Gastroesophageal sphincter (tissue), 4 donors: ENCODE measurements around the gene UBE2O. TPM values are rescaled to one million over a fixed set of nuclear protein-coding genes. Genes with fewer than 3 reads are reported as not detected.

Experiments used
- ATAC-seq: fragments of 150-250 bp; one replicate; pipeline ENCODE4 v1.9.1; 2016; ENCODE audit warnings: mild to moderate bottlenecking, moderate library complexity
- H3K27ac ChIP-seq, 4 donors: fragments of 200-600 bp; sonication (generic) in 3 of 4; 1 replicate in 3 of 4; 2 replicates in 1 of 4; pipeline ENCODE4 v1.5.1; 2016 to 2019
- H3K27me3 ChIP-seq: fragments of 200-600 bp; sonication (generic); one replicate; pipeline ENCODE4 v1.5.1; 2019
- H3K36me3 ChIP-seq, 2 donors: fragments of 200-600 bp; sonication (generic); one replicate each; pipeline ENCODE4 v1.5.1; 2019; ENCODE audit warnings: control low read depth in 1 of 2
- H3K4me1 ChIP-seq, 3 donors: fragments of 200-600 bp; sonication (generic); 1 replicate in 2 of 3; 2 replicates in 1 of 3; pipeline ENCODE4 v1.5.1; 2016 to 2019; ENCODE audit warnings: control low read depth in 2 of 3
- H3K4me3 ChIP-seq, 2 donors: fragments of 200-600 bp; sonication (generic); one replicate each; pipeline ENCODE4 v1.5.1; 2019; ENCODE audit warnings: mild to moderate bottlenecking in 1 of 2, moderate library complexity in 1 of 2
- H3K9me3 ChIP-seq, 3 donors: fragments of 200-600 bp; sonication (generic); one replicate each; pipeline ENCODE4 v1.5.1; 2017 to 2019; ENCODE audit warnings: control low read depth in 2 of 3
- CTCF ChIP-seq, 4 experiments: fragments of 200-600 bp in 2 of 4; fragments of 450-650 bp in 2 of 4; sonication (generic) in 1 of 4; IDR thresholded peaks; one replicate each; pipeline ENCODE4 v1.5.1; 2017 to 2019; ENCODE audit warnings: antibody characterized with exemption in 4 of 4, mild to moderate bottlenecking in 2 of 4, moderate library complexity in 2 of 4
- EP300 ChIP-seq: sonication (generic); formaldehyde crosslinking; IDR thresholded peaks from one replicate; pipeline ENCODE4 v1.6.1; 2017; ENCODE audit warnings: antibody characterized with exemption, mild to moderate bottlenecking
- POLR2A ChIP-seq, 2 donors: fragments of 450-650 bp; IDR thresholded peaks; one replicate each; pipeline ENCODE4 v1.6.1; 2017; ENCODE audit warnings: antibody characterized with exemption in 2 of 2, mild to moderate bottlenecking in 2 of 2, moderate library complexity in 1 of 2
- POLR2AphosphoS5 ChIP-seq: sonication (generic); formaldehyde crosslinking; IDR thresholded peaks from one replicate; pipeline ENCODE4 v1.6.1; 2017; ENCODE audit warnings: antibody characterized with exemption
- WGBS, 2 donors: methylation state at CpG; one replicate each; pipeline ENCODE4 v1.1.5; 2018; ENCODE audit warnings: low coverage in 1 of 2; 5-methylcytosine and 5-hydroxymethylcytosine counted together
- total RNA-seq, 4 donors: library from RNA; depleted of rRNA; stranded (reverse); fragments of >200 nt; gene quantifications; one replicate each; pipeline ENCODE4 v1.1.0, GENCODE V29; 2016

The UBE2O gene
- total RNA-seq, 4 donors from 2014 or later = 13.0 to 19.8 (median 15.2) TPM

GRCh38 chr17:76471498-76472257 is 18.7 kb upstream of the UBE2O start:
- no peaks in the 10 kb centered on the region for H3K4me1 ChIP-seq
- TF ChIP-seq EP300 (no peak), CTCF (IDR thresholded peaks at IDR 0.05) (no peak), POLR2A (IDR thresholded peaks at IDR 0.05) (no peak), POLR2AphosphoS5 (no peak)
- WGBS, 2 donors = 80 to 86% methylated on average over 2 to 11 of the region's 35 CpGs
- no peak overlapping the region for H3K27ac ChIP-seq
- H3K27me3 ChIP-seq = no peaks in the 10 kb centered on the region
- no peak for ATAC-seq
- no peak overlapping the region for H3K4me3 ChIP-seq
- peaks cover 0 to 40% of the 10 kb centered on the region in 2 donors for H3K36me3 ChIP-seq
- no peaks in the 10 kb centered on the region for H3K9me3 ChIP-seq

- no peak for ATAC-seq
- Histone ChIP-seq H3K36me3 (peaks cover 0 to 40% of the 10 kb centered on the region in 2 donors), H3K9me3 (no peaks in the 10 kb centered on the region), H3K27me3 (no peaks in the 10 kb centered on the region), H3K27ac (no peak overlapping the region), H3K4me1 (peaks cover 0 to 6% (median 0%) of the 10 kb centered on the region in 3 donors), H3K4me3 (no peak overlapping the region)
- WGBS, 2 donors = 80% methylated on average over 1 of the region's 13 CpGs; no CpG with 5 or more reads in 1 of the 2 donors
- no peak for TF ChIP-seq EP300
- TF ChIP-seq POLR2A (IDR thresholded peaks at IDR 0.05) = no peak
- no peak for TF ChIP-seq POLR2AphosphoS5
- no peak for TF ChIP-seq CTCF (IDR thresholded peaks at IDR 0.05)
These were observed 17.2 kb upstream of the UBE2O start for GRCh38 chr17:76469991-76470739.

- Histone ChIP-seq H3K27me3 (no peaks in the 10 kb centered on the region), H3K27ac (no peak overlapping the region), H3K4me3 (no peak overlapping the region), H3K36me3 (peaks cover 0 to 34% of the 10 kb centered on the region in 2 donors), H3K9me3 (no peaks in the 10 kb centered on the region), H3K4me1 (peaks cover 0 to 6% (median 0%) of the 10 kb centered on the region in 3 donors)
- no peak for TF ChIP-seq POLR2A (IDR thresholded peaks at IDR 0.05)
- no peak for ATAC-seq
- no CpG with 5 or more reads among the region's 38 CpGs for WGBS, 2 donors
These were observed 16.4 kb upstream of the UBE2O start for GRCh38 chr17:76469076-76469990.

- H3K36me3 ChIP-seq = peaks cover 0 to 27% of the 10 kb centered on the region in 2 donors
- no peak overlapping the region for H3K27ac ChIP-seq
- WGBS, 2 donors = 83% methylated on average over 3 of the region's 14 CpGs; no CpG with 5 or more reads in 1 of the 2 donors
- no peak for ATAC-seq
- no peaks in the 10 kb centered on the region for H3K9me3 ChIP-seq
- no peak for TF ChIP-seq CTCF (IDR thresholded peaks at IDR 0.05)
- no peak for TF ChIP-seq POLR2A (IDR thresholded peaks at IDR 0.05)
- no peak for TF ChIP-seq POLR2AphosphoS5
- no peak for TF ChIP-seq EP300
- H3K4me1 ChIP-seq = peaks cover 0 to 6% (median 0%) of the 10 kb centered on the region in 3 donors
- no peaks in the 10 kb centered on the region for H3K27me3 ChIP-seq
- no peak overlapping the region for H3K4me3 ChIP-seq
These were observed 15.7 kb upstream of the UBE2O start for GRCh38 chr17:76468634-76469010.
